WTC11 (cell line): ENCODE results near the gene ANKRD33.

Experiments used
- ATF1 ChIP-seq: sonication (generic); formaldehyde crosslinking; IDR thresholded peaks from 2 replicates; pipeline ENCODE4 v1.8.1; 2023; ENCODE audit warnings: mild to moderate bottlenecking, moderate library complexity, missing genetic modification reagents
- CTCF ChIP-seq: fragments of 200-600 bp; IDR thresholded peaks from 2 replicates; pipeline ENCODE4 v1.8.0; 2022; ENCODE audit warnings: antibody characterized with exemption
- E2F4 ChIP-seq: sonication (generic); formaldehyde crosslinking; IDR thresholded peaks from 2 replicates; pipeline ENCODE4 v1.8.1; 2022; ENCODE audit warnings: low read depth, mild to moderate bottlenecking, moderate library complexity, missing genetic modification reagents, borderline replicate concordance
- MAX ChIP-seq: sonication (generic); formaldehyde crosslinking; IDR thresholded peaks from 2 replicates; pipeline ENCODE4 v1.8.0; 2022; ENCODE audit warnings: mild to moderate bottlenecking, missing genetic modification reagents
- SMAD3 ChIP-seq: sonication (generic); formaldehyde crosslinking; IDR thresholded peaks from 2 replicates; pipeline ENCODE4 v1.8.0; 2022; ENCODE audit warnings: missing genetic modification reagents, mild to moderate bottlenecking, borderline replicate concordance
- TF ChIP-seq, protein P1 (sequence below): sonication (generic); formaldehyde crosslinking; IDR thresholded peaks from 2 replicates; pipeline ENCODE4 v1.8.0; 2022; ENCODE audit warnings: missing genetic modification reagents

- TF ChIP-seq, protein P1, sequence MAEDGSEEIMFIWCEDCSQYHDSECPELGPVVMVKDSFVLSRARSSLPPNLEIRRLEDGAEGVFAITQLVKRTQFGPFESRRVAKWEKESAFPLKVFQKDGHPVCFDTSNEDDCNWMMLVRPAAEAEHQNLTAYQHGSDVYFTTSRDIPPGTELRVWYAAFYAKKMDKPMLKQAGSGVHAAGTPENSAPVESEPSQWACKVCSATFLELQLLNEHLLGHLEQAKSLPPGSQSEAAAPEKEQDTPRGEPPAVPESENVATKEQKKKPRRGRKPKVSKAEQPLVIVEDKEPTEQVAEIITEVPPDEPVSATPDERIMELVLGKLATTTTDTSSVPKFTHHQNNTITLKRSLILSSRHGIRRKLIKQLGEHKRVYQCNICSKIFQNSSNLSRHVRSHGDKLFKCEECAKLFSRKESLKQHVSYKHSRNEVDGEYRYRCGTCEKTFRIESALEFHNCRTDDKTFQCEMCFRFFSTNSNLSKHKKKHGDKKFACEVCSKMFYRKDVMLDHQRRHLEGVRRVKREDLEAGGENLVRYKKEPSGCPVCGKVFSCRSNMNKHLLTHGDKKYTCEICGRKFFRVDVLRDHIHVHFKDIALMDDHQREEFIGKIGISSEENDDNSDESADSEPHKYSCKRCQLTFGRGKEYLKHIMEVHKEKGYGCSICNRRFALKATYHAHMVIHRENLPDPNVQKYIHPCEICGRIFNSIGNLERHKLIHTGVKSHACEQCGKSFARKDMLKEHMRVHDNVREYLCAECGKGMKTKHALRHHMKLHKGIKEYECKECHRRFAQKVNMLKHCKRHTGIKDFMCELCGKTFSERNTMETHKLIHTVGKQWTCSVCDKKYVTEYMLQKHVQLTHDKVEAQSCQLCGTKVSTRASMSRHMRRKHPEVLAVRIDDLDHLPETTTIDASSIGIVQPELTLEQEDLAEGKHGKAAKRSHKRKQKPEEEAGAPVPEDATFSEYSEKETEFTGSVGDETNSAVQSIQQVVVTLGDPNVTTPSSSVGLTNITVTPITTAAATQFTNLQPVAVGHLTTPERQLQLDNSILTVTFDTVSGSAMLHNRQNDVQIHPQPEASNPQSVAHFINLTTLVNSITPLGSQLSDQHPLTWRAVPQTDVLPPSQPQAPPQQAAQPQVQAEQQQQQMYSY (CRISPR knock-in tag), result no peak
- TF ChIP-seq CTCF (no peak), SMAD3 (no peak), MAX (CRISPR knock-in tag) (no peak), ATF1 (no peak), E2F4 (CRISPR knock-in tag) (no peak)
Measured at GRCh38 chr12:51850965-51851299, 37.0 kb upstream of the ANKRD33 start.
